H1 (cell line): ENCODE results near the gene LIPT2. TPM values are rescaled to one million over a fixed set of nuclear protein-coding genes. Genes with fewer than 3 reads are reported as not detected.

Experiments
- CEBPB ChIP-seq: IDR thresholded peaks from 2 replicates; pipeline ENCODE4 v1.6.1; 2012; ENCODE audit warnings: low read depth, low read length
- E2F6 ChIP-seq: IDR thresholded peaks from 2 replicates; pipeline ENCODE4 v1.6.1; 2012; ENCODE audit warnings: inconsistent platforms
- FOSL1 ChIP-seq: IDR thresholded peaks from 2 replicates; pipeline ENCODE4 v1.6.1; 2011; ENCODE audit warnings: mild to moderate bottlenecking, low read depth, low read length, moderate library complexity; ENCODE audit not compliant: insufficient read depth
- POLR2AphosphoS5 ChIP-seq: IDR thresholded peaks from 2 replicates; pipeline ENCODE4 v1.6.1; 2011; ENCODE audit warnings: low read depth, low read length
- SIRT6 ChIP-seq: IDR thresholded peaks from one replicate; pipeline ENCODE4 v1.7.1; 2012; ENCODE audit warnings: low read length, inconsistent platforms
- polyA plus RNA-seq, 7 experiments: library from polyadenylated mRNA; depleted of rRNA in 3 of 7; stranded (reverse) in 5 of 7; unstranded in 2 of 7; fragments of >200 nt in 5 of 7; fragments of 200-250 nt in 2 of 7; gene quantifications; 1 replicate in 5 of 7; 2 replicates in 1 of 7; 4 replicates in 1 of 7; pipeline versions ENCODE4 v1.2.1 to v1.2.3, GENCODE V29; 2011 to 2013; ENCODE audit warnings: missing spikeins in 2 of 7, mixed read lengths in 2 of 7
- total RNA-seq: library from RNA; stranded (reverse); fragmentation: NEBNext Ultra II Directional; extraction: Animal tissue kit (Norgen Biotek cat#: 25700); gene quantifications from 2 replicates; pipeline ENCODE4 v1.2.1, GENCODE V29; 2021

Gene LIPT2
- total and polyA plus RNA-seq, 2 of the 8 experiments (the other 6 are each of a cell fraction or from before 2014, with no cell fraction given), result 6.4 to 16.7 TPM

GRCh38 chr11:74463216-74463615 is 30.3 kb downstream of the LIPT2 start (continued):
- TF ChIP-seq E2F6 (no peak), POLR2AphosphoS5 (no peak), CEBPB (no peak), SIRT6 (no peak), FOSL1 (no peak)
- TF ChIP-seq, all 59 proteins: peak for 0
